Brain pericyte (primary cell): ENCODE results near the gene DCBLD2.
"Not testable (repeated sequence)": the region's sequence is repeated elsewhere in the genome, so short reads cannot be mapped to it uniquely, and the experiment has no call there.

Experiments used
- DNase-seq: peaks from one replicate; pipeline ENCODE4 v3.0.0-alpha.2; 2012; ENCODE audit warnings: low read depth, low spot score

DCBLD2 gene

GRCh38 chr3:98890965-98891910 lies 10.3 kb downstream of the DCBLD2 start:
- no peak for DNase-seq

- no peak for DNase-seq
Observed at GRCh38 chr3:98890181-98890835, 11.2 kb downstream of the DCBLD2 start.

- no peak for DNase-seq
Observed at GRCh38 chr3:98887684-98888083, 13.8 kb downstream of the DCBLD2 start.

GRCh38 chr3:98886525-98886924 lies 15.0 kb downstream of the DCBLD2 start:
- DNase-seq, result no peak

GRCh38 chr3:98885851-98886250 lies 15.6 kb downstream of the DCBLD2 start:
- DNase-seq, result no peak

- DNase-seq, result no peak
Observed at GRCh38 chr3:98884675-98885371, 16.7 kb downstream of the DCBLD2 start.

- DNase-seq, result not testable (repeated sequence)
Observed at GRCh38 chr3:98882614-98883333, 18.7 kb downstream of the DCBLD2 start.

- DNase-seq, result no peak
Observed at GRCh38 chr3:98877132-98877531, 24.4 kb downstream of the DCBLD2 start.

GRCh38 chr3:98875535-98875934 lies 26.0 kb downstream of the DCBLD2 start:
- no peak for DNase-seq

- no peak for DNase-seq
Observed at GRCh38 chr3:98874602-98875249, 26.8 kb downstream of the DCBLD2 start.

GRCh38 chr3:98869391-98869790 lies 32.1 kb downstream of the DCBLD2 start:
- no peak for DNase-seq

GRCh38 chr3:98857971-98858370 lies 43.5 kb downstream of the DCBLD2 start:
- not testable (repeated sequence) for DNase-seq

GRCh38 chr3:98857258-98857657 lies 44.2 kb downstream of the DCBLD2 start:
- not testable (repeated sequence) for DNase-seq

- DNase-seq, result no peak
Observed at GRCh38 chr3:98856724-98857123, 44.8 kb downstream of the DCBLD2 start.

GRCh38 chr3:98855806-98856400 lies 45.6 kb downstream of the DCBLD2 start:
- peak; percentile 71 for DNase-seq

- no peak for DNase-seq
Observed at GRCh38 chr3:98848108-98848507, 53.4 kb downstream of the DCBLD2 start.

- no peak for DNase-seq
Observed at GRCh38 chr3:98846101-98846500, 55.4 kb downstream of the DCBLD2 start.

- DNase-seq, result no peak
Observed at GRCh38 chr3:98843266-98843959, 58.1 kb downstream of the DCBLD2 start.

- no peak for DNase-seq
Observed at GRCh38 chr3:98839846-98840245, 61.6 kb downstream of the DCBLD2 start.

GRCh38 chr3:98831060-98831459 lies 70.4 kb downstream of the DCBLD2 start:
- not testable (repeated sequence) for DNase-seq
